DOHH2 (cell line): ENCODE data around the gene DPP6.

ENCODE experiments used
- H3F3A ChIP-seq: fragments of 200-600 bp; sonication (generic), shearing (Covaris generic); 2 replicates; pipeline ENCODE4 v1.6.0; 2016; ENCODE audit warnings: antibody characterized with exemption, mild to moderate bottlenecking; ENCODE audit not compliant: control insufficient read depth, insufficient read depth
- H3K27ac ChIP-seq: fragments of 200-600 bp; sonication (generic); 2 replicates; pipeline ENCODE4 v1.5.1; 2014; ENCODE audit warnings: low read depth, mild to moderate bottlenecking, low read length, moderate library complexity
- H3K27me3 ChIP-seq: fragments of 200-600 bp; sonication (generic); 2 replicates; pipeline ENCODE4 v1.6.1; 2014; ENCODE audit warnings: mild to moderate bottlenecking, low read length, mixed read lengths; ENCODE audit not compliant: control insufficient read depth
- H3K36me3 ChIP-seq: fragments of 200-600 bp; sonication (generic); 2 replicates; pipeline ENCODE4 v1.6.1; 2014; ENCODE audit warnings: mild to moderate bottlenecking, low read length, moderate library complexity, mixed read lengths; ENCODE audit not compliant: control insufficient read depth
- H3K4me1 ChIP-seq: fragments of 200-600 bp; sonication (generic); 2 replicates; pipeline ENCODE4 v1.6.1; 2014; ENCODE audit warnings: mild to moderate bottlenecking, low read length, mixed read lengths; ENCODE audit not compliant: control insufficient read depth
- H3K4me2 ChIP-seq: fragments of 200-600 bp; sonication (generic); 2 replicates; pipeline ENCODE4 v1.6.0; 2014; ENCODE audit warnings: mild to moderate bottlenecking, low read length, moderate library complexity
- H3K4me3 ChIP-seq: fragments of 200-600 bp; sonication (generic); 2 replicates; pipeline ENCODE4 v1.5.1; 2014; ENCODE audit warnings: mild to moderate bottlenecking, low read length, mixed read lengths
- H3K79me2 ChIP-seq: fragments of 200-600 bp; sonication (generic); 2 replicates; pipeline ENCODE4 v1.6.1; 2014; ENCODE audit warnings: mild to moderate bottlenecking, low read length, mixed read lengths; ENCODE audit not compliant: control insufficient read depth
- H3K9me2 ChIP-seq: fragments of 200-600 bp; sonication (generic); replicated peaks from 2 replicates; pipeline ENCODE4 v1.6.1; 2014; ENCODE audit warnings: mild to moderate bottlenecking, low read length, mixed read lengths; ENCODE audit not compliant: control insufficient read depth
- H3K9me3 ChIP-seq: fragments of 200-600 bp; sonication (generic); 2 replicates; pipeline ENCODE4 v1.6.1; 2014; ENCODE audit warnings: antibody characterized with exemption, low read length, mixed read lengths; ENCODE audit not compliant: control insufficient read depth, insufficient read depth
- H4K20me1 ChIP-seq: fragments of 200-600 bp; sonication (generic); 2 replicates; pipeline ENCODE4 v1.6.0; 2014; ENCODE audit warnings: low read depth, mild to moderate bottlenecking, antibody characterized with exemption, low read length, moderate library complexity; ENCODE audit not compliant: control insufficient read depth, insufficient read depth
- EZH2phosphoT487 ChIP-seq: fragments of 200-600 bp; sonication (generic); IDR thresholded peaks from 2 replicates; pipeline ENCODE4 v1.6.1; 2017; ENCODE audit warnings: borderline replicate concordance, mild to moderate bottlenecking, antibody characterized with exemption, low read length, moderate library complexity, mixed read lengths
- TF ChIP-seq, protein P1 (sequence below): fragments of 200-600 bp; sonication (generic); IDR thresholded peaks from one replicate; pipeline ENCODE4 v1.5.1; 2014; ENCODE audit warnings: antibody characterized with exemption, mild to moderate bottlenecking, low read depth, low read length; ENCODE audit not compliant: poor library complexity, severe bottlenecking

Gene DPP6

DNA sequence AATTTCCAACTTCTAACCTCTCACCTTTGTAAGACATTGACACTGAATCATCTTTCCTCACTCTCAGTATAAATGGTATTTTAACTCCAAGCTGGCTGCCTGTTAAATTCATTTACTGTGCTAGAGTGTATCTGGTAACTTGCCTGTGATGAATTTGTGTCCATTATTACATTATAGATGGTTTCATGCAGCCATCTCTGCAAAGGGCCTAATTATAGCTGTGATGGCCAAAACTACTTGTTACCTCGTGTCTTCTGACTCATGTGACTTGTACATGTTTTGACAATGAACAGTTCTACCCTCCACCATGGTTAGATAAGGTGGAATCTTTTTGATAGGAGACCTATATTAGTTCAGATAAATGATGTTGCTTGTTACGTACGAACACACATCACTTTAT is 558.7 kb downstream of the DPP6 start:
- TF ChIP-seq, protein P1, sequence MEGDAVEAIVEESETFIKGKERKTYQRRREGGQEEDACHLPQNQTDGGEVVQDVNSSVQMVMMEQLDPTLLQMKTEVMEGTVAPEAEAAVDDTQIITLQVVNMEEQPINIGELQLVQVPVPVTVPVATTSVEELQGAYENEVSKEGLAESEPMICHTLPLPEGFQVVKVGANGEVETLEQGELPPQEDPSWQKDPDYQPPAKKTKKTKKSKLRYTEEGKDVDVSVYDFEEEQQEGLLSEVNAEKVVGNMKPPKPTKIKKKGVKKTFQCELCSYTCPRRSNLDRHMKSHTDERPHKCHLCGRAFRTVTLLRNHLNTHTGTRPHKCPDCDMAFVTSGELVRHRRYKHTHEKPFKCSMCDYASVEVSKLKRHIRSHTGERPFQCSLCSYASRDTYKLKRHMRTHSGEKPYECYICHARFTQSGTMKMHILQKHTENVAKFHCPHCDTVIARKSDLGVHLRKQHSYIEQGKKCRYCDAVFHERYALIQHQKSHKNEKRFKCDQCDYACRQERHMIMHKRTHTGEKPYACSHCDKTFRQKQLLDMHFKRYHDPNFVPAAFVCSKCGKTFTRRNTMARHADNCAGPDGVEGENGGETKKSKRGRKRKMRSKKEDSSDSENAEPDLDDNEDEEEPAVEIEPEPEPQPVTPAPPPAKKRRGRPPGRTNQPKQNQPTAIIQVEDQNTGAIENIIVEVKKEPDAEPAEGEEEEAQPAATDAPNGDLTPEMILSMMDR, result no peak
- Histone ChIP-seq H3K79me2 (no peaks in the 10 kb centered on the region), H4K20me1 (no peaks in the 10 kb centered on the region), H3K27me3 (no peaks in the 10 kb centered on the region), H3K9me3 (no peaks in the 10 kb centered on the region), H3K9me2 (no peaks in the 10 kb centered on the region), H3K36me3 (no peaks in the 10 kb centered on the region), H3K4me2 (no peak overlapping the region), H3K27ac (no peak overlapping the region), H3F3A (no peaks in the 10 kb centered on the region), H3K4me3 (no peak overlapping the region), H3K4me1 (no peaks in the 10 kb centered on the region)

DNA sequence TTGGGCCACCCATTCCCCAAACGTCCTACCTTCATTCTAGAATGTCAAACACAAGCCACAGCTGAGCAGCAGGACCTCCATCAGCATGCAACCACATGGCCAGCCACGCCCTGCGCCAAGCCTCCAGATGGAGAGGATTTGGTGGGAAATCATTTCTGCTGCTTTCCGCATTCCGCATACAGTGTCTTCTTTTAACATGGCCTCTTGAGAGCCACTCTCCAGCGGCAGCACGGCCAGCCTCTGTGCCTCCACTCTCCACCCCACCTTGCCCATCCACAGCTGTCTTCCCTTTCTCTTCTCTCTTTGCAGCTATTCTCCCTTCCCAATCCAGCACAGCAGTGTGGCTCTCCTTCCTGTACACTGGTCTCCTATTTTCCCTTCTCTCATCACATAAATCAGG is 561.6 kb downstream of the DPP6 start:
- TF ChIP-seq EZH2phosphoT487, result no peak
- TF ChIP-seq, protein P1, result no peak
- no peaks in the 10 kb centered on the region for H3F3A ChIP-seq
- no peaks in the 10 kb centered on the region for H3K36me3 ChIP-seq
- no peak overlapping the region for H3K4me3 ChIP-seq
- H3K9me2 ChIP-seq, result no peaks in the 10 kb centered on the region
- H3K27me3 ChIP-seq, result no peaks in the 10 kb centered on the region
- no peak overlapping the region for H3K27ac ChIP-seq
- no peaks in the 10 kb centered on the region for H4K20me1 ChIP-seq
- no peaks in the 10 kb centered on the region for H3K9me3 ChIP-seq
- no peaks in the 10 kb centered on the region for H3K79me2 ChIP-seq
- H3K4me1 ChIP-seq, result no peaks in the 10 kb centered on the region
- no peak overlapping the region for H3K4me2 ChIP-seq

- no peaks in the 10 kb centered on the region for H3K4me1 ChIP-seq
- H3K36me3 ChIP-seq, result no peaks in the 10 kb centered on the region
- H3F3A ChIP-seq, result no peaks in the 10 kb centered on the region
- no peaks in the 10 kb centered on the region for H3K9me3 ChIP-seq
- no peak overlapping the region for H3K4me2 ChIP-seq
- no peaks in the 10 kb centered on the region for H3K27me3 ChIP-seq
- no peaks in the 10 kb centered on the region for H4K20me1 ChIP-seq
- no peaks in the 10 kb centered on the region for H3K79me2 ChIP-seq
- H3K9me2 ChIP-seq, result no peaks in the 10 kb centered on the region
- no peak overlapping the region for H3K4me3 ChIP-seq
- no peak for TF ChIP-seq EZH2phosphoT487
- TF ChIP-seq, protein P1, result no peak
- no peak overlapping the region for H3K27ac ChIP-seq
Observed at GRCh38 chr7:154620141-154620755, 568.0 kb downstream of the DPP6 start.

DNA sequence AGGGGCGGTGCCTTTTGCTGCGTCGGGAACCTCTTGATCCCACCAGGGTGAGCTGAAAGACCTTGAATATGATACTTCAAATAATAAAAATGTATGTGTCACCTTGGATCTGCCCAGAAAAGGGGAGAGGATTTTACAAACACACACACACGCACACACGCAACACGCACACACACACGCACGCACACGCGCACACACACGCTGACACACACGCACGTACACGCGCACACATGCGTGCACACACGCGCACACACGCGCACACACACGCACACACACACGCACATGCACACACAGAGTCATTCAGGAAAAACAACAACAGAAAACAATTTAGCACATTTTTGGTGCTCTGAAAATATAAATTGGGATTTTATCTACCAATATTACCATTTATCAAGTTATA is 571.2 kb downstream of the DPP6 start:
- Histone ChIP-seq H3K9me2 (no peaks in the 10 kb centered on the region), H3K27ac (no peak overlapping the region), H3F3A (no peaks in the 10 kb centered on the region), H3K79me2 (no peaks in the 10 kb centered on the region), H3K4me2 (no peak overlapping the region), H3K4me3 (no peak overlapping the region), H3K27me3 (no peaks in the 10 kb centered on the region), H3K9me3 (no peaks in the 10 kb centered on the region), H4K20me1 (no peaks in the 10 kb centered on the region), H3K36me3 (no peaks in the 10 kb centered on the region), H3K4me1 (no peaks in the 10 kb centered on the region)
- TF ChIP-seq, protein P1, result no peak
- no peak for TF ChIP-seq EZH2phosphoT487
